GM21723 (cell line): ENCODE results near the gene CFAP65.
A peak's percentile ranks its signal among the peaks of the same experiment; 100 is the strongest.

Experiments
- ATAC-seq: cut with Tn5 transposase; IDR thresholded peaks from one replicate; pipeline ENCODE4 v1.9.1; 2021; ENCODE audit warnings: mild to moderate bottlenecking, moderate library complexity; ENCODE audit not compliant: unreplicated experiment

Gene CFAP65

DNA sequence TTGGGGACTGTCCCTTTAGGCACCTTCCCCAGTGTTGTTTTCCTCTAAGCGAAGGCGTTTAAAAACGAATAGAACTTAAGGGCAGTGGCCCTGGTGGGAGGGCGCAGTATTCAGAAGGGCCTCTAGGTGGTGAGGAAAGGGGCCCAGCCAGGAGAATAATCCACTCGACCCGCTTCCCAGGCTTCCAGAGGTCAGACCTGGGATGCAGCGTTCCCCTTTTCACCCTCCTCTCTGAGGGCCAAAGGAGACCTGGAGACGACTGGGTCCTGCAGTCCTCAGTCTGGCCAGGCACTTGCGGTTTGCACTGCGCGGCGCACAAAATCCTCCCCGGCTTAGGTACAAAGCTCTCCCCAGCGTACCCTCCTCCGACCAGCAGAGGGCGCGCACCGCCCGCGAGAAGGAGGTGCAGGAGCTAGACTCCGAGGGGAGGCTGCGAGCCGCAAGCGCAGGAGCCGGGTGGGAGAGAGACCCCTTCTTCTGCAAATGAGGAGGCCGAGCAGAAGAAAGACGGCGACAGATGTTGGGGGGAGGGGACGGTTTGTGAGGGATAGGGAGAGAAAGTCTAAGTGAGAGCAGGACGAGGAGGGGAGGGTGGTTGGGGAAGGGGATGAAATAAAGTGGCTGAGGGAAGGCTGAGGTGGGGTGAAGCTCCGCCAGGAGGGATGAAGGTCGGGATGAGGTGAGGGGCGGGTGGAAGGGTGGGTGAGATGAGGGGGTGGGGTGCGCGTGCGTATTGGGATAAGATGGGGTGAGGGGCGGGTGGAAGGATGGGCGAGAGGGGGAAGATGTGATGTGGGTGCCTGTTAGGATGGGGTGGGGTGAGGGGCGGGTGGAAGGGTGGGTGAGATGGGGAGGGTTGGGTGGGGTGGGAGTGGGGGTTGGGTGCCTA is 61.2 kb downstream of the CFAP65 start:
- ATAC-seq = peak; percentile 96

DNA sequence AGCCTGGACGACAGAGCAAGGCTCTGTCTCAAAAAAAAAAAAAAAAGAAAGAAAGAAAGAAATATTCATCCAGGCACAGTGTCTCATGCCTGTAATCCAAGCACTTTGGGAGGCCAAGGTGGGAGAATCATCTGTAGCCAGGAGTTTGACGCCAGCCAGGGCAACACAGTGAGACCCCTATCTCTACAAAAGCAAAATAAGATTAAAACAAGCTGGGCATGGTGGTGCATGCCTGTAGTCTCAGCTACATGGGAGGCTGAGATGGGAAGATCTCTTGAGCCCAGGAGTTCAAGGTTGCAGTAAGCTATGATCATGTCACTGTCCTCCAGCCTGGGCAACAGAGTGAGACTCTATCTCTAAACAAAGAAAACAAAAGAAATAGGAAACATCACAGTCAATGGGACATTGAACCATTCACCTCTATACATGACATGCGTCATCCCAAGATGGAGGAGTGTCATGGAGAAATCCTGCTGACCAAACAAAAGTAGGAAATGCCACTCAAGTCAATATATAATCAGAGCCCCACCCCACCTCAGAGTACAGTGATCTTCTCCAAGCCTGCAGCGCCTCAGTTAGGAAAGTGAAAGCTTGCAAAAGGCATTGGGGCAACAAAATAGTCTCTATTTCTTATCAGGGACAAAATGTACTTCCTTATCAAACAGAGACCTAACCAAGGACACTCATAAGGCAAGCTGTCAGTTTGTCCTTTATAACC is 66.1 kb downstream of the CFAP65 start:
- no peak for ATAC-seq

DNA sequence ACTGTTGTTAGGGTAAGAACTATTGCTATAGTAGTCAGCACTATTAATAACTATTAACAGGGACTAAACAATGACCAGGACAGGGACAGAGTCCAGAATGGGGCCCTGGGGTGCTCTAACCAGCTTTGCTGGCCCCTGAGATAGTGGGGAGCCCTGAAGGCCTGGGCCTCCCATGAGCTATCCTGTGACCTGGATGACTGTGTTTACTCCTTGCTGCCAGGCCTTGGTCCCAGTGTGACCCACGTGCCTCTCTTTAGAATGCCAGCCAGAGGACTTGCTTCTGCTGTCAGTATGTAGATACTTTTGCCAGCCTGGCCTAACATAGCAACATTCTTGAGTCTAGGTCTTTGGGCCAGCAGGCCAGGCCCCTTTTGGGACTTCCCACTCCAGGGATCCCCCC is 70.4 kb downstream of the CFAP65 start:
- no peak for ATAC-seq

DNA sequence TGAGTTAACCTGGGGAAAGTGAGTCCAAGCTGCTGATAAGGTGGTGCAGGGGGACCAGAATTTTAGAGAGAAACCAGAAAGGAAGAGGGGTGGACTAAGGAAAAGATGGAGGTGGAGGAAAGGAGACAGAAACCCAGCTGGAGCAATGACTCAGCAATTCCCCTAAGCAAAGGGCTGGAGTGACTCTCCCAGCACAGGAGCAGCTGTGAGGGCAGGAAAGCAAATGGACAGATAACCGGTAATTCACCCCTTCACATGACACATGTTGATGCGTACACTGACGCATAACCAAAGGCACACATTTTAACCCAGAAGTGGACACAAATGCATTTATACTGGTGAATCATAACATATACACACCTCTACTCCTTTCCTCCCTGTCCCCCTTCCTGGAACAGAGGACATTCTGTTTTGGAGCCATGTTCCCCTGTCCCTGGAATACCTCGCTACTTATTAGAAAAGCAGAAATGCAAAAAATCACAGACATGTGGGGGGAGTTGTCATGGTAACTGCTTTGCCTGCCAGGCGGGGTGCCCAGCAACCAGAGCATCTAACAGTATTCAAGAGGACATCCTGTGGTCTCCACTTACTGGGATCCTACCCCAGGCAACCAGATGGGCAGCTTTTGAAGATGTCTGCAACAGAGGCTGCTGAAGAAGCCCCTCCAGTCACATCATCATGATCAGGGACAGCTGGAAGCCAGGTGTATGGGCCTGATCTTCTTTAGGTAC is 77.1 kb downstream of the CFAP65 start:
- ATAC-seq = no peak

DNA sequence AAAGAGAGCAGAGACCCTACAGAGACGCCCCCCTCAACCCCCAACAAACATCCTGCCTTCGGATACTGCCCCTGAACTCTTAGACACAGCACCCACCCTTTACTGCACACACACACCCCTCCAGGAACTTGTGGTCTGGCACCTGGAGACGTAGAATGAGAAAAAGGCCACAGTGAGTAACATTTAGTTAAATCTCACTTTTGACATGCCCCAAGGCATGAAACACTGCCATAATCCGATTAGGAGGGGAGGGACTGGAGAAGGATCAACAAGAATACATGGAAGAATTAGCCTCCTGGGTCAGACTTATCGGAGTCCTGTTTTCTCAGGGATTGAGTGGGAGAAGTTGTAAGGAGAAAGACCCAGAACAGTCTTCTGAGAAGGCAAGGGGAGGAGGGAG is 77.7 kb downstream of the CFAP65 start:
- ATAC-seq = no peak

DNA sequence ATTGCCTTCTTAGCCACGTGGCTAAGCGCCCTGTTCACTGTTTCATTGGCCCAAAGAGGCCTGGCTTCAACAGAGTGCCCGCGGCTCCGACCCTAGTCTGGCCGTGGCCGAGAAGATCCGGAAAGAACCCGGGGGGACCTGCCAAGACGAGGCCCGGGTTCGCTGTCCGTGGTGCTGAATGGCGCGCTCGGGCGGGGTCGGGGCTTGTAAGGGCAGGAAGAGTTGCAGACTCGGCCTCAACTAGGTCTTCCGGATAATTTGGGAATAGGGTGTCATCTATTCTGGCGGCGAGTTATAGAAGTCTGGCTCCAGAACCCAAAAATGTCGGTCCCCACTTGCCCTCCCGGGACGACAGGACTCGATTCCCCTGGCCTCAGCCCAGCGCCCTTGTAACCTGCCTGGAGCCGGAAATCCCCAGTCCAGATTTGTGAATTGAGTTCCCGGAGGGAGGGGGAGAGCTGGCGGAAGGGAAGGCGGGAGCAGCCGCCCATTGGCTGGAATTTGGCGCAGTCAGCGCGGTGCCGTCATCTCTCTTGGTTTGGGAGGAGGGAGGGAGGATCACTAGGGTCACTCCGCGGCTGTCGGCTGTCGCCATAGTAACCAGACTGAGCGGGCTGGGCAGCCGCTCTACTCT is 78.3 kb downstream of the CFAP65 start:
- ATAC-seq = no peak

DNA sequence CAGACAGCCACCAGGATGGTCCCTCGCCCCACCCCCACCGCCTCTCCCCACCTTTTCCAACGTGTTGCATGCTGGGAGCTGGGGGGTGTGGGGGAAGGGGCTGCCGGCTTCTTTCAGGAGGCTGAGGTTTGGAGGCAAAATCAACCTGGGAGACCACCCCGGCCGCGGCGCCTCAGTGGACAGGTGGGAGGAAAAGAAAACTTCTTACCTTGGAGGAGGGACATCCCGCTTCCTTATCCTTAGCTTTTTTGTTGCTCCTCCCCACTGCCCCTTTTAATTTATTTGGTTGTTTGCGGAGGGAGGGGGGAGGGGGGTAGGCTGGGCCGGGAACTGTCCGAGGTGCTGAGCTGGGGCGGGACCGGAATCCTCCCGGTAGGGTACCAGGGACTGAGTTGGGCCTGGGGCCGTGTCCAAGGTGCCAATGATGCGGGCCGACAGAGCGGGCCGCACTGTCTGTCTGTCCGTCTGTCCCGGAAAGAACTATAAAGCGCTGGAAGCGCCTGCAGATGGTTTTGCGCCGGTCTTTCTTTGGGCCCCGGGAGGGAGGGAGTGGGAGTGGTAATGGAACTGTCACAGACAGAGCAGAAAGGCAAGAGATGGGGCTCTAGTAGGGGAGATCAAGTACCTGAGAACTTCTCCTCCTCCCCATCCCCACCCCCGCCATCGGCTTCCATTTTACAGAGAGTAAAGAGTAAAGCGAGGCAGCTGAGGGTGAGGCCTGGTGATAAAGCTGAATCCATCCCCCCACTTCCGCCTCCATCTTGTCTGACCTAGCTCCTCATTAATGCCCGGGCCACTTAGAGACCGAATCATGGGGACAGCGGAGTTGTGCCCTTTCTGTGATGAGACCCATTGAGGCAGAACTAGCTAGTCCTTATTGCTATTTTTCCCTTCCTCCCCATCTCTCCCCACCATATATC is 79.4 kb downstream of the CFAP65 start:
- no peak for ATAC-seq

DNA sequence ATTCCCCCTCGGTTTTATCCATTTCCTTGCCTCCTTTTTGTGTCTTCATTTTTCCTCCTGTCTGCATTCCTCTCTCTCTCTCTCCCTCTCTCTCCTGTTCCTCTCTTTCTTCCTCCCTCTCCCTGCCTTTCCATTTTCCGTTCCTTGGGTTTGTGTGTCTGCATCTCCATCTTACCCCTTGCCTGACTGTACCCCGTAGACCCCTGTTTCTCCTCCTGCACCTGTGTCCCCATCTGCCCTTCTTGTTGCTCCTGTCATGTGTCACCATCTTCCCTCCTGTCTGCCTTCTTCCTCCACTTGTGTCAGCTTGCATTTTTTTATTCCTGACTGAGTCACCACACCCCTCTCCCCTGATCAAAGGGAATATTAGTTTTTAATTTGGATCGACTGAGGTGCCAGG is 80.1 kb downstream of the CFAP65 start:
- no peak for ATAC-seq

DNA sequence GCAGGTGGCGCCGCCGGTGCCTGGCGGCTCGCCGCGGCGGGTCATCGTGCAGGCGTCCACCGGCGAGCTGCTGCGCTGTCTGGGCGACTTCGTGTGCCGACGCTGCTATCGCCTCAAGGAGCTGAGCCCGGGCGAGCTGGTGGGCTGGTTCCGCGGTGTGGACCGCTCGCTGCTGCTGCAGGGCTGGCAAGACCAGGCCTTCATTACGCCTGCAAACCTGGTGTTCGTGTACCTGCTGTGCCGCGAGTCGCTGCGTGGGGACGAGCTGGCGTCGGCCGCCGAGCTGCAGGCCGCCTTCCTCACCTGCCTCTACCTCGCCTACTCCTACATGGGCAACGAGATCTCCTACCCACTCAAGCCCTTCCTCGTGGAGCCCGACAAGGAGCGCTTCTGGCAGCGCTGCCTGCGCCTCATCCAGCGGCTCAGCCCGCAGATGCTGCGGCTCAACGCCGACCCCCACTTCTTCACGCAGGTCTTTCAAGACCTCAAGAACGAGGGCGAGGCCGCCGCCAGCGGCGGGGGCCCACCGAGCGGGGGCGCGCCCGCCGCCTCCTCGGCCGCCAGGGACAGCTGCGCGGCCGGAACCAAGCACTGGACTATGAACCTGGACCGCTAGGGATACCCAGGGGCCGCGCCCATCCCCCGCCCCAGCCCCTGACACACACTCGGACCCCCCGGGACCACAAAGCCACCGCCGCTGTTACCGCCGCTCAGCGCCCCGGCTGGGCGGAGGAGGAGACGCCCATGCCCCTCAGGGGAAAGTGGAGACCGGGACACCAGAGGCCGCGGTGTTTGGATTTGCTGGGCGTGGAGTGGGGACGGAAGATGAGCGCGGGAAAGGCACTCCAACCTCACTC is 80.8 kb downstream of the CFAP65 start:
- no peak for ATAC-seq

DNA sequence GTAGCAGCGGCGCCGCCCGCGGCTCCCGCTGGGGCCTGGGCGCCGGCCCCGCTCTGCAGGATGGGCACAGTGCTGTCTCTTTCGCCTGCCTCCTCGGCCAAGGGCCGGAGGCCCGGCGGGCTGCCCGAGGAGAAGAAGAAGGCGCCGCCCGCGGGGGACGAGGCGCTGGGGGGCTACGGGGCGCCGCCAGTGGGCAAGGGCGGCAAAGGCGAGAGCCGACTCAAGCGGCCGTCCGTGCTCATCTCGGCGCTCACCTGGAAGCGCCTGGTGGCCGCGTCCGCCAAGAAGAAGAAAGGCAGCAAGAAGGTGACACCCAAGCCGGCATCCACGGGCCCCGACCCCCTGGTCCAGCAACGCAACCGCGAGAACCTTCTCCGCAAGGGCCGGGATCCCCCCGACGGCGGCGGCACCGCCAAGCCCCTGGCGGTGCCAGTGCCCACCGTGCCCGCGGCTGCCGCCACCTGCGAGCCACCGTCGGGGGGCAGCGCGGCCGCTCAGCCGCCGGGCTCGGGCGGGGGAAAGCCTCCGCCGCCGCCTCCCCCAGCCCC is 81.5 kb downstream of the CFAP65 start:
- no peak for ATAC-seq

DNA sequence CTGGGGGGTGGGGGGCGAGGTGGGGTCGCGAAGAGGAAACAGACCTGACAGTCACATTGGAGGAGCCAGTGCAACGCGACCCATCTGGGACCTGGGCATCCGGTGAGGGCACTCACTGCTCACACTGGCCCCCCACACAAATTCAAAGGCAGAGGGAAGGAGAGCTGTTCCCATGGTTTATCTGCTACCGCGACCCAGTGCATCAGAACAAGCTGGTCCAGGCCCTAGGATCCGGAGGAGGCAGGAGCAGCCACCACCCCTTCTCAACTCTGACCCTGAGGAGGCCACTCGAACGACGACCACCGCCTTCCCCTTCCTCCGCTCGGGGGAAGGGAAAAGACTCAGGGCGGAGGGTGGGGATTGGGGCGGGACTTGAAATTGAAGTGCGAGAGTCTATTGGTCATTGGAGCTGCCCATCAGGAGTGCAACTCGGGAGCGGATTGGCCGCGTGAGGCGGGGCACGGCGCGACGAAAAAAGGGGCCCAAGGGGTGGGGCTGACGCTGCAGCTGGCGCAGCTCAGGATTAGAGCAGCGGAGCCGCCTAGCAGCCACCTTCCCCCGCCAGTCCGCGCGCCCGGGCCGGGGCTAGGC is 82.1 kb downstream of the CFAP65 start, which contains the start of gene CDK5R2:
Gene CDK5R2 (plus strand): TSS at position 526 of the 591 bp plus-strand sequence. CDS start 155 bp downstream, outside the sequence.
- ATAC-seq = peak; percentile 98

DNA sequence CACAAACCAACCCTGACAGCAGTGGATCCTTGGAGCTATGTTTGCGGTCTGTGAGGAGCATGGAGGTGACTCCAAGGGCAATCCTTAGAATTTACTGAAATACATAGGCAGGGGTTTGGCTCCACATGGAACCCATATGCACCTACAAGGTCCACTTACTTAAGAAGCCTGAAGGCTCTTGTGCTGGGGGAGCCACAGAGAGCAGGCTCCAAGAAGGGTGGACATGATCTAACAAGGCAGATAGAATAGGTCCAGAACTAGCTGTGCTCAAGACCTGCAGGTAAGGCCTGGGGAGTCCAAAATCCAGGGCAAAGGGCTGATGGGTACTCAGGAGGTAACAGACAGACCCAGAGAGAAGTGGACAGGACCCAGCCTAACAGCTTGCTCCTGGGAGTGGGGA is 83.0 kb downstream of the CFAP65 start:
- no peak for ATAC-seq

DNA sequence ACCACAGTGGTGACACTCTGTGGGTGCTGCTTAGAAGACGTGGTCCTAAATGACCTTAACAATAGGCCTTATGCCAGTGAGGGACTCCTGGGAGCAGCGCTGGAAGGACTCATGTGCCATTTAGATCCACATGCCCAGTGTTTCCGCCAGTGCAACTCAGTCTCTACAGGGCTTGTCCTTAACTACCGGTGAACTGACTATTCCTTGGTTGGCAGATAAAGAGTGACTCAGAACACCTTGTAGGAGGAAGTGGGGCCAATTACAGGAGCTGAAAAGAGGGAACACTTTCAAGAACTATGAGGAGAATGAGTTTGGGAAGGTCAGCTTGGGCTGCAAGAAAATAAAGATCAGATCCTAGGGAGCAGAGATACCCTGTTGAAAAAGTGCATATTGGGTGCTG is 83.6 kb downstream of the CFAP65 start:
- ATAC-seq = no peak

DNA sequence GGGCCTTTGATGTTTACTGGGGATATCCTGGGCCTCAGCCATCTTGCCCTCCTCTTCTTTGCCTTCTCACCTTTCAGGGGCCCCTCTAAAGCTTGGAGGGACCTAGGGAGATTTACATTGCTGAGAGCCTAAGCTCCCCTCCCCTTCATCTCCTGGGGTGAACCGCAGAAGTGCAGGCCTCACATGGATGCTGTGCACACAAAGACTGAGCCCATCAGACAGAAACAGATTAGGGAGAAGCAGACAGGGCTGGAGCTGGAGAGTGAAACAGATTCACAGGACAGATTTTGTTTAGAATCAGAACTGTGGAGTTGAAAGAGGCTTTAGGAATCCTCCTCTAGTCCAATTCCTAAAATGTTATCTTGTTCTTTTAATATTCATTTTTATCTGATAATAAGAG is 85.3 kb downstream of the CFAP65 start:
- no peak for ATAC-seq

DNA sequence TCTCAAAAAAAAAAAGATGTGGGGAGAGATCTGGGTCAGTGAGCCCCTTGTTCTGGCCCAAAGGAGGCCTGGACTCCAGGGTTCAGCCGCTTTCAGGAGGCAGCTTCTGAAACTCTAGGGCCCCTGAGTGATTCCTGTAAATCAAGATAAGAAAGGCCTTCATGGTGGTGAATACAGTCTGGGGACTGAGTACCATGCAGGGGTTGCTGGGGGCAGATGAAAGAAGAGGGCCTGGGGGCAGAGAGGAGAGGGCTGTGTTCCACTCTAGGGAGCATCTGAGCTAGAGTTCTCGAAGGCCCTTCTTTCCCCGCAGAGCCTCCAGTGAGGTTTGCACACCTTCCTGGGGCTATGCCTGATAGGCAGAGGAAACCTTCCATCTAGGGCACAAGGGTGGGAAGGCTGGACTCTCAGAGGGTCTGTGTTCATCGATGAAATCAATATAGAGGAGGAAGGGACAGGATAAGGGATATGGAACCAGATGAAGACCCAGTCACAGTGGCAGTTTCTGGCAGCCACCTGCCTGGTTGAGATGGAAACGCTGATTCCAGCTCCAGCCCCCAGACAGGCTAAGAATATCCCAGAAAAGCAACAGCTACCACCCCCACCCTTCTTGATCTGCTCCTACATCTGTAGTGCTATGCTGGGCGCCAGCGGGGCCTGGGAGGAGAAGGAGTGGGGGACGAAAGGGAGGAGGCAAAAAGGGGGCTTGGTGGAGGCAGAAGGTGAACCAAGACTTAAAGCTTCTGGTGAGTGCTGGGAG is 86.6 kb downstream of the CFAP65 start:
- no peak for ATAC-seq

DNA sequence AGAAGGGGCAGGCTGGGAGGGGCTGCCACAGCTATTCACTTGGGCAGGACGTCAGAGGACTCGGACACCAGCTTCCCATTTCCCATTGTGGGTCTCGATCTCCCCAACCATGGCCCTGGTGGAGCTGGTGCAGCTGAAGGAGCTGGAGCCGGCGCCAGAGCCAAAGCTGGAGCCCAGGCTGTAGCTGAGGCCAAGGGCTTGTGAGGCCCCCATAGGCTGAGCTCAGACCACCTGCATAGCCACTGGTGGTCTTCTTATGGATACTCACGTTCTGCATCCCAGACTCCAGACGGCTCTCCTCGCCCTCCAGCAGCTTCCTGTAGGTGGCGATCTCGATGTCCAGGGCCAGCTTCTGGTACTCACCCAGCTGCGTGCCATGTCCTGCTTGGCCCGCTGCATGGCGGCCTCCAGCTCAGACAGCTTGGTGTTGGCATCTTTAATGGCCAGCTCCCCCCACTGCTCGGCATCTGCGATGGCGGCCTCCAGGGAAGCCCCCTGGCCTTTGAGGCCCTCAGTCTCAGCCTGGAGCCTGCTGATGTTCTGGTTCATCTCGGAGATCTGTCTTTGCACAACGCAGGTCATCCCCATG is 87.9 kb downstream of the CFAP65 start:
- ATAC-seq = no peak
